Gastroesophageal sphincter (tissue), 4 donors: ENCODE results near the gene PLA2G7. TPM values are rescaled to one million over a fixed set of nuclear protein-coding genes. Genes with fewer than 3 reads are reported as not detected.
"Not testable (repeated sequence)": the region's sequence is repeated elsewhere in the genome, so short reads cannot be mapped to it uniquely, and the experiment has no call there.

Experiments used
- ATAC-seq: fragments of 150-250 bp; one replicate; pipeline ENCODE4 v1.9.1; 2016; ENCODE audit warnings: mild to moderate bottlenecking, moderate library complexity
- H3K27ac ChIP-seq, 4 donors: fragments of 200-600 bp; sonication (generic) in 3 of 4; 1 replicate in 3 of 4; 2 replicates in 1 of 4; pipeline ENCODE4 v1.5.1; 2016 to 2019
- H3K27me3 ChIP-seq: fragments of 200-600 bp; sonication (generic); one replicate; pipeline ENCODE4 v1.5.1; 2019
- H3K36me3 ChIP-seq, 2 donors: fragments of 200-600 bp; sonication (generic); one replicate each; pipeline ENCODE4 v1.5.1; 2019; ENCODE audit warnings: control low read depth in 1 of 2
- H3K4me1 ChIP-seq, 3 donors: fragments of 200-600 bp; sonication (generic); 1 replicate in 2 of 3; 2 replicates in 1 of 3; pipeline ENCODE4 v1.5.1; 2016 to 2019; ENCODE audit warnings: control low read depth in 2 of 3
- H3K4me3 ChIP-seq, 2 donors: fragments of 200-600 bp; sonication (generic); one replicate each; pipeline ENCODE4 v1.5.1; 2019; ENCODE audit warnings: mild to moderate bottlenecking in 1 of 2, moderate library complexity in 1 of 2
- H3K9me3 ChIP-seq, 3 donors: fragments of 200-600 bp; sonication (generic); one replicate each; pipeline ENCODE4 v1.5.1; 2017 to 2019; ENCODE audit warnings: control low read depth in 2 of 3
- EP300 ChIP-seq: sonication (generic); formaldehyde crosslinking; IDR thresholded peaks from one replicate; pipeline ENCODE4 v1.6.1; 2017; ENCODE audit warnings: antibody characterized with exemption, mild to moderate bottlenecking
- POLR2A ChIP-seq, 2 donors: fragments of 450-650 bp; IDR thresholded peaks; one replicate each; pipeline ENCODE4 v1.6.1; 2017; ENCODE audit warnings: antibody characterized with exemption in 2 of 2, mild to moderate bottlenecking in 2 of 2, moderate library complexity in 1 of 2
- POLR2AphosphoS5 ChIP-seq: sonication (generic); formaldehyde crosslinking; IDR thresholded peaks from one replicate; pipeline ENCODE4 v1.6.1; 2017; ENCODE audit warnings: antibody characterized with exemption
- WGBS, 2 donors: methylation state at CpG; one replicate each; pipeline ENCODE4 v1.1.5; 2018; ENCODE audit warnings: low coverage in 1 of 2; 5-methylcytosine and 5-hydroxymethylcytosine counted together
- total RNA-seq, 4 donors: library from RNA; depleted of rRNA; stranded (reverse); fragments of >200 nt; gene quantifications; one replicate each; pipeline ENCODE4 v1.1.0, GENCODE V29; 2016
- TF ChIP-seq, protein P1 (sequence below), 4 experiments: fragments of 200-600 bp in 2 of 4; fragments of 450-650 bp in 2 of 4; sonication (generic) in 1 of 4; IDR thresholded peaks; one replicate each; pipeline ENCODE4 v1.5.1; 2017 to 2019; ENCODE audit warnings: antibody characterized with exemption in 4 of 4, mild to moderate bottlenecking in 2 of 4, moderate library complexity in 2 of 4

Gene PLA2G7
- total RNA-seq, 4 donors from 2014 or later, result not detected

DNA sequence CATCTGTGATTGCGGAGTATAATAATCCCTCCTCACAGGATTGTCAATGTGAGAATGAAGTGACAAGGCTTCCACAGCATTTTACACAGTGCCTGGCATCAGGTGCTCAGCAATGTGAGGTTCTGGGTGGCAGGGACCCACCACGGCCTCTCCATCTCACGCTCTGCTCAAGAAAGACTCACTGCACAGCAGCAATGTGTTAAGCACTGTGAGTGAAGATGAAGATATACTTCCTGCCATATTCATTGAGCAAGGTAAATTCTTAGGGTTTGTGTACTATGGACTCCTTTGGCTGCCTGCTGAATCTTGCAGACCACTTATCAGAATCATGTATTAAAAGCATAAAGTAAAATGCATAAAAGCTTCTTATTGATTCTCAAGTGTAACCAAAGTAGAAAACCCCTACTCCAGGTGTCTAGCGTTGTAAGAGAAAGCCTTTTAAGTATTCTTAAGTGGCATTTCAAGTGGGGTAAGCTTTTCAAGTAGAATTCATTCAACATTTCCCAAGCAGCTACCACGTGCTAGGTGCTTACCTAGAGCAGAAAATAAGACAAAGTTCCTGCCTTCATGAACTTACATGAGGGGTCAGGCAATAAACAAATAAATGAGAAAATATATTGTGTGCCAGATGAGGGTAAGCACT is 41.0 kb upstream of the PLA2G7 start:
- no peaks in the 10 kb centered on the region for H3K9me3 ChIP-seq
- no peak overlapping the region for H3K27ac ChIP-seq
- 76 to 83% methylated on average over 3 of the region's 5 CpGs for WGBS, 2 donors
- no peak for TF ChIP-seq EP300
- TF ChIP-seq, protein P1, sequence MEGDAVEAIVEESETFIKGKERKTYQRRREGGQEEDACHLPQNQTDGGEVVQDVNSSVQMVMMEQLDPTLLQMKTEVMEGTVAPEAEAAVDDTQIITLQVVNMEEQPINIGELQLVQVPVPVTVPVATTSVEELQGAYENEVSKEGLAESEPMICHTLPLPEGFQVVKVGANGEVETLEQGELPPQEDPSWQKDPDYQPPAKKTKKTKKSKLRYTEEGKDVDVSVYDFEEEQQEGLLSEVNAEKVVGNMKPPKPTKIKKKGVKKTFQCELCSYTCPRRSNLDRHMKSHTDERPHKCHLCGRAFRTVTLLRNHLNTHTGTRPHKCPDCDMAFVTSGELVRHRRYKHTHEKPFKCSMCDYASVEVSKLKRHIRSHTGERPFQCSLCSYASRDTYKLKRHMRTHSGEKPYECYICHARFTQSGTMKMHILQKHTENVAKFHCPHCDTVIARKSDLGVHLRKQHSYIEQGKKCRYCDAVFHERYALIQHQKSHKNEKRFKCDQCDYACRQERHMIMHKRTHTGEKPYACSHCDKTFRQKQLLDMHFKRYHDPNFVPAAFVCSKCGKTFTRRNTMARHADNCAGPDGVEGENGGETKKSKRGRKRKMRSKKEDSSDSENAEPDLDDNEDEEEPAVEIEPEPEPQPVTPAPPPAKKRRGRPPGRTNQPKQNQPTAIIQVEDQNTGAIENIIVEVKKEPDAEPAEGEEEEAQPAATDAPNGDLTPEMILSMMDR (IDR thresholded peaks at IDR 0.05), result no peak
- TF ChIP-seq POLR2AphosphoS5, result no peak
- TF ChIP-seq POLR2A (IDR thresholded peaks at IDR 0.05), result no peak
- H3K4me3 ChIP-seq, result no peak overlapping the region
- no peaks in the 10 kb centered on the region for H3K4me1 ChIP-seq
- no peaks in the 10 kb centered on the region for H3K36me3 ChIP-seq
- ATAC-seq, result no peak
- no peaks in the 10 kb centered on the region for H3K27me3 ChIP-seq

DNA sequence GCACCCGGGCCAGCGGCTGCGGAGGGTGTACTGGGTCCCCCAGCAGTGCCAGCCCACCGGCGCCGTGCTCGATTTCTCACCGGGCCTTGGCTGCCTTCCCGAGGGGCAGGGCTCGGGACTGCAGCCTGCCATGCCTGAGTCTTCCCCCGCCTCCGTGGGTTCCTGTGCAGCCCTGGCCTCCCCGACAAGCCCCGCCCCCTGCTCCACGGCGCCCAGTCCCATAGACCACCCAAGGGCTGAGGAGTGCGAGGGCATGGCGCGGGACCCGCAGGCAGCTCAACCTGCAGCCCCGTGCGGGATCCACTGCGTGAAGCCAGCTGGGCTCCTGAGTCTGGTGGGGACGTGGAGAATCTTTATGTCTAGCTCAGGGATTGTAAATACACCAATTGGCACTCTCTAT is 39.6 kb upstream of the PLA2G7 start:
- not testable (repeated sequence) for H3K4me1 ChIP-seq, H3K9me3 ChIP-seq, H3K36me3 ChIP-seq, ATAC-seq, H3K27ac ChIP-seq, H3K27me3 ChIP-seq, H3K4me3 ChIP-seq
- no CpG with 5 or more reads among the region's 24 CpGs for WGBS, 2 donors

DNA sequence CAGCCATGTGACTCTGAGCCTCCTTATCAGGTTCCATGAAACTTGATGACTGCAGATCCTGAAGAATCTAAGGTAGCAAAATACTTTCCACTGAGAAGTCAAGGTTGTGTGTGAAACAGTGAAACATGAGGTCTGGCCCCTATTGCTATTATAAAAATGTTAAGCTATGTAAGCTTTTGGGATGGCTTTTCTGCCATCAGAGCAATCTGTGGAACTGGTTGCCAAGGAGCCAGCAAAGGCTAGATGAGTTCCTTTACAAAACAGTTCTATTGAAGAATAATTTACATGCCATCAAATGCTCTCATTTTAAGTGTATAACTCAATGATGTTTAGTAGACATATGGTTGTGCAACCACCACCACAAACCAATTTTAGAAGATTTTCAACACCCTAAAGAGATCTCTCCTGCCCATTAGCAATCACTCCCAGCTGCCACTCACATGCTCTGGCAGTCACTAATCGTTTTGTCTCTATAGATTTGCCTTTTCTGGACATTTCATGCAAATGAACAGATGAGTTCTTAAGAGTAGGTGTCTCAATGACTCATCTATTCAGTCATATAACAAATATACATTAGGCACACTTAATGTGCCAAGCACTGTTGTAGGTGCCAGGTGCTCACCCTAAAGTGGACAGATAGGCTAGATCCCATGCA is 38.2 kb upstream of the PLA2G7 start:
- WGBS, 2 donors, result 46 to 75% methylated on average over 1 of the region's 1 CpG
- no peaks in the 10 kb centered on the region for H3K36me3 ChIP-seq
- ATAC-seq, result no peak
- no peaks in the 10 kb centered on the region for H3K9me3 ChIP-seq
- no peaks in the 10 kb centered on the region for H3K27me3 ChIP-seq
- no peak overlapping the region for H3K27ac ChIP-seq
- H3K4me3 ChIP-seq, result no peak overlapping the region
- no peaks in the 10 kb centered on the region for H3K4me1 ChIP-seq
- TF ChIP-seq POLR2AphosphoS5 (no peak), POLR2A (IDR thresholded peaks at IDR 0.05) (no peak), EP300 (no peak)

DNA sequence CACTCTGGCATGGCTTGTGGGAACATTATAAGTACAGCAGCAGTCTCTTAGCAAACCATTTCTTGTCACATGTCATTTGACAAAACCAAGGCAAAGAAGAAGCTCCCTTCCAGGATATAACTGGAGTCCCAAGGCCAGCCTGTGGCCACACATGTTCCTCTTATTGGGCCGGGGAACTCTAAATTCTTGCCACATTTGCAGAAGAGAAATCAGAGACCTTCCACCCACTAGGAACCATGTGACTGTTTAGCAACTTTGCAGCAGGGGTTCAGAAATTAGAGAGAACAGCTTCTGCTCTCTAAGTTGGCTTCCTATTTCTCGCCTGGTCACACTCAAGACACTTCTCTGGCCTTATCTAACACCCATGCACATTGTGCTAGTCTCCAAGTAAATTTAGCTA is 37.6 kb upstream of the PLA2G7 start:
- ATAC-seq, result peak; percentile 75
- Histone ChIP-seq H3K27ac (peak overlapping the region in 1 of 4 donors; percentile 7), H3K36me3 (no peaks in the 10 kb centered on the region), H3K4me3 (no peak overlapping the region), H3K27me3 (no peaks in the 10 kb centered on the region), H3K9me3 (peaks cover 0 to under 1% (median 0%) of the 10 kb centered on the region in 3 donors), H3K4me1 (no peaks in the 10 kb centered on the region)
- TF ChIP-seq POLR2AphosphoS5 (no peak), EP300 (no peak), POLR2A (IDR thresholded peaks at IDR 0.05) (no peak)
- TF ChIP-seq, protein P1 (IDR thresholded peaks at IDR 0.05), result no peak
- WGBS, 2 donors, result 75 to 92% methylated on average over 2 of the region's 2 CpGs

DNA sequence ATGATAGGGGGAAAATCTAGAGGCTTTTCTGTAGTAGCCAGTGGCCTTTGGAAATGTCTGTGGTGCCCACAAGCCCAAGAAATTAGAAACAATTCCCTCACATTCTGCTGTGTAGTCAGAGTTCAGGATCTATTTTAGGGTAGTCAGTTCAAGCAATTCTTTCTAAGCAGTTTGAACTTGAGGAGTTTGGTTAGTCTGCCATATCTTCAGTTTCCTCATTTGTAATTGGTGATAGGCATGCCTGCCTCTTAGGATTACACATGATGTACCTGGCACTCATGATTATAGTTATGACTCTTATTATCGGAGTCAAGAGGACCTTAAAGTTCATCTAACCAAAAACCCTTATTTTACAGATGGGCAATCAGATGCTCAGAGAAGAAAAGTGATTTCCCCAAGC is 36.8 kb upstream of the PLA2G7 start:
- TF ChIP-seq EP300 (no peak), POLR2A (IDR thresholded peaks at IDR 0.05) (no peak), POLR2AphosphoS5 (no peak)
- TF ChIP-seq, protein P1 (IDR thresholded peaks at IDR 0.05), result no peak
- ATAC-seq, result no peak
- no peak overlapping the region for H3K4me3 ChIP-seq
- H3K9me3 ChIP-seq, result peaks cover 0 to 8% (median 0%) of the 10 kb centered on the region in 3 donors
- 100% methylated on average over 1 of the region's 1 CpG for WGBS, 2 donors
- H3K4me1 ChIP-seq, result no peaks in the 10 kb centered on the region
- H3K27ac ChIP-seq, result no peak overlapping the region
- H3K27me3 ChIP-seq, result no peaks in the 10 kb centered on the region
- H3K36me3 ChIP-seq, result no peaks in the 10 kb centered on the region

DNA sequence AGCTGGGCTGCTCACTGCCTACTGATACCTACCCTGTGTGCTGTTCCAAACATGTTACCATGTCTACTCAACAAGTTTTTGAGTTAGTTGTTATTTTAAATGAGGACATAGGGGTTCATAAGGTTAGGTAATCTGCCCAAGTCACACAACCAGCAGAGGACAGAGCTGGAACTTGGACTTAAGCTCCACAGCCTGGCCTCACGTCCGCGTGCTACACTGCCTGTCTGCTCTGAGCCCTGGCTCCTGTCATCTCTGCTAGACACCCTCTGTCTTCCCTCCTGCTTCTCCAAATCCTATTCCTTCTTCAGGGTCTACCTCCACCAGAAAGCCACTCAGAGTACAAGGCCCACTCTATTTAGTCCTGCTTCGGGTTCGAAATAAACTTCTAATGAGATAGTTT is 29.8 kb upstream of the PLA2G7 start:
- TF ChIP-seq POLR2AphosphoS5, result no peak
- TF ChIP-seq, protein P1 (IDR thresholded peaks at IDR 0.05), result no peak
- TF ChIP-seq POLR2A (IDR thresholded peaks at IDR 0.05), result no peak
- TF ChIP-seq EP300, result no peak
- ATAC-seq, result no peak
- 98 to 100% methylated on average over 5 of the region's 5 CpGs for WGBS, 2 donors
- Histone ChIP-seq H3K4me1 (no peaks in the 10 kb centered on the region), H3K27ac (no peak overlapping the region), H3K9me3 (peaks cover 0 to 8% (median 0%) of the 10 kb centered on the region in 3 donors), H3K27me3 (no peaks in the 10 kb centered on the region), H3K36me3 (no peaks in the 10 kb centered on the region), H3K4me3 (no peak overlapping the region)

DNA sequence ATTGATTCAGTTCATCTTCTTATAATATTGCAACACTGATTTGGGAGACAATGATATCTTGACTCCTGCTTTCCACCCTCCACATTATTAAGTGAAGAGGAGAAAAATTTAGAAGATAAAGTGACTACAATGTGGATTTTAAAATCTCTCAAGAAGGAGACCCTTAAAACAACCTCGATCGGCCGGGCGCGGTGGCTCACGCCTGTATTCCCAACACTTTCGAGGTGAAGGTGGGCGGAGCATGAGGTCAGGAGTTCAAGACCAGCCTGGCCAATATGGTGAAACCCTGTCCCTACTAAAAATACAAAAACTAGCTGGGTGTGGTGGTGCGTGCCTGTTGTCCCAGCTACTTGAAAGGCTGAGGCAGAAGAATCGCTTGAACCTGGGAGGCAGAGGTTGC is 29.1 kb upstream of the PLA2G7 start:
- not testable (repeated sequence) for H3K27ac ChIP-seq, H3K4me1 ChIP-seq, H3K9me3 ChIP-seq, H3K27me3 ChIP-seq, H3K36me3 ChIP-seq, ATAC-seq, H3K4me3 ChIP-seq
- WGBS, 2 donors, result 86 to 95% methylated on average over 8 of the region's 10 CpGs
